SIG-M5 treated with dmso at 0.1 percent for 504 hours (cell line): Measurements from ENCODE around the gene NSUN5.
"Not testable (repeated sequence)": the region's sequence is repeated elsewhere in the genome, so short reads cannot be mapped to it uniquely, and the experiment has no call there.

ENCODE experiments used
- DNase-seq: peaks from one replicate; lab custom pipeline; 2025; ENCODE audit not compliant: unreplicated experiment; lab: John Stamatoyannopoulos, UW

NSUN5 gene

GRCh38 chr7:73327449-73327848, 18.8 kb upstream of the NSUN5 start:
- not testable (repeated sequence) for DNase-seq

GRCh38 chr7:73325424-73325823, 16.8 kb upstream of the NSUN5 start:
- DNase-seq, result not testable (repeated sequence)

- DNase-seq, result peak; percentile 52
These were observed 15.6 kb upstream of the NSUN5 start for GRCh38 chr7:73324081-73324845.

- DNase-seq, result not testable (repeated sequence)
These were observed 14.9 kb upstream of the NSUN5 start for GRCh38 chr7:73323434-73324080.

GRCh38 chr7:73320009-73320408, 11.4 kb upstream of the NSUN5 start:
- DNase-seq, result not testable (repeated sequence)

- not testable (repeated sequence) for DNase-seq
These were observed 10.9 kb upstream of the NSUN5 start for GRCh38 chr7:73319541-73319940.

GRCh38 chr7:73318656-73319204, 10.1 kb upstream of the NSUN5 start:
- DNase-seq, result not testable (repeated sequence)

- no peak for DNase-seq
These were observed 7.9 kb upstream of the NSUN5 start for GRCh38 chr7:73316521-73316920.

- DNase-seq, result no peak
These were observed 5.6 kb upstream of the NSUN5 start for GRCh38 chr7:73314271-73314670.

- DNase-seq, result no peak
These were observed 4.9 kb upstream of the NSUN5 start for GRCh38 chr7:73313521-73313906.

- no peak for DNase-seq
These were observed 4.3 kb upstream of the NSUN5 start for GRCh38 chr7:73312831-73313520.

- DNase-seq, result not testable (repeated sequence)
These were observed 2.8 kb upstream of the NSUN5 start for GRCh38 chr7:73311421-73311820.

- DNase-seq, result no peak
These were observed 457 bp downstream of the NSUN5 start for GRCh38 chr7:73308074-73308664.

GRCh38 chr7:73307436-73307835, 1.2 kb downstream of the NSUN5 start:
- no peak for DNase-seq

GRCh38 chr7:73304612-73305387, 3.8 kb downstream of the NSUN5 start:
- peak; percentile 45 for DNase-seq

- no peak for DNase-seq
These were observed 4.6 kb downstream of the NSUN5 start for GRCh38 chr7:73304071-73304470.

GRCh38 chr7:73303546-73303945, 5.1 kb downstream of the NSUN5 start:
- DNase-seq, result no peak

- DNase-seq, result not testable (repeated sequence)
These were observed 5.8 kb downstream of the NSUN5 start for GRCh38 chr7:73302846-73303245.

GRCh38 chr7:73301108-73301507, 7.5 kb downstream of the NSUN5 start:
- not testable (repeated sequence) for DNase-seq

- not testable (repeated sequence) for DNase-seq
These were observed 8.8 kb downstream of the NSUN5 start for GRCh38 chr7:73299812-73300211.
